Astrocyte (in vitro differentiated cells and primary cell): Measurements from ENCODE around the gene HOXA10.

Experiments used
- EZH2 ChIP-seq: IDR thresholded peaks from 2 replicates; pipeline ENCODE4 v1.6.1; 2012; ENCODE audit warnings: mild to moderate bottlenecking, low read length, inconsistent platforms; ENCODE audit not compliant: insufficient read depth
- TF ChIP-seq, protein P1 (sequence below): IDR thresholded peaks from 2 replicates; pipeline ENCODE4 v1.5.1; 2011; ENCODE audit warnings: low read depth, mild to moderate bottlenecking, inconsistent platforms, low read length, moderate library complexity; ENCODE audit not compliant: insufficient read depth

DNA sequence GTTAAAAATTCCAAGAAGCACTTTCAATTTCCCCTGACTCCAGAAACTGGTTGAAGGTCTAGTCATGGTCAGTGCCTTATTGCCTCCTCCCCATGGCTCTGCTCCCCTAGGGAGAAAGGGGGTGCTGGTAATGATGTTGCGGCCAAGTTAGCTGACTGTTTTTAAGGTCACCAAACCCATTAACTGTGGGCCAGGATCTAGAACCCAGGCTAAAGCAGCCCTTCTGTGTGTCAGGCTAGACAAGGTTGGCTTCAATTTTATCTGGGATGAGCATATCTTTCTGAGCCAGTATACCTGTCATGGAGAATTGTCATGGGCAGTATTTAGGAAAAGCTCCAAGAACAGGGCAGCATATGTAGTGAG lies 36.9 kb upstream of the HOXA10 start:
- TF ChIP-seq, protein P1, sequence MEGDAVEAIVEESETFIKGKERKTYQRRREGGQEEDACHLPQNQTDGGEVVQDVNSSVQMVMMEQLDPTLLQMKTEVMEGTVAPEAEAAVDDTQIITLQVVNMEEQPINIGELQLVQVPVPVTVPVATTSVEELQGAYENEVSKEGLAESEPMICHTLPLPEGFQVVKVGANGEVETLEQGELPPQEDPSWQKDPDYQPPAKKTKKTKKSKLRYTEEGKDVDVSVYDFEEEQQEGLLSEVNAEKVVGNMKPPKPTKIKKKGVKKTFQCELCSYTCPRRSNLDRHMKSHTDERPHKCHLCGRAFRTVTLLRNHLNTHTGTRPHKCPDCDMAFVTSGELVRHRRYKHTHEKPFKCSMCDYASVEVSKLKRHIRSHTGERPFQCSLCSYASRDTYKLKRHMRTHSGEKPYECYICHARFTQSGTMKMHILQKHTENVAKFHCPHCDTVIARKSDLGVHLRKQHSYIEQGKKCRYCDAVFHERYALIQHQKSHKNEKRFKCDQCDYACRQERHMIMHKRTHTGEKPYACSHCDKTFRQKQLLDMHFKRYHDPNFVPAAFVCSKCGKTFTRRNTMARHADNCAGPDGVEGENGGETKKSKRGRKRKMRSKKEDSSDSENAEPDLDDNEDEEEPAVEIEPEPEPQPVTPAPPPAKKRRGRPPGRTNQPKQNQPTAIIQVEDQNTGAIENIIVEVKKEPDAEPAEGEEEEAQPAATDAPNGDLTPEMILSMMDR: no peak
- no peak for TF ChIP-seq EZH2
